ENCODE measurements around the gene CRYAB. TPM values are rescaled to one million over a fixed set of nuclear protein-coding genes. Genes with fewer than 3 reads are reported as not detected.
"Not testable (repeated sequence)": the region's sequence is repeated elsewhere in the genome, so short reads cannot be mapped to it uniquely, and the experiment has no call there.

Gene CRYAB
- total RNA-seq, 1 experiment from 2014 or later: not detected

DNA sequence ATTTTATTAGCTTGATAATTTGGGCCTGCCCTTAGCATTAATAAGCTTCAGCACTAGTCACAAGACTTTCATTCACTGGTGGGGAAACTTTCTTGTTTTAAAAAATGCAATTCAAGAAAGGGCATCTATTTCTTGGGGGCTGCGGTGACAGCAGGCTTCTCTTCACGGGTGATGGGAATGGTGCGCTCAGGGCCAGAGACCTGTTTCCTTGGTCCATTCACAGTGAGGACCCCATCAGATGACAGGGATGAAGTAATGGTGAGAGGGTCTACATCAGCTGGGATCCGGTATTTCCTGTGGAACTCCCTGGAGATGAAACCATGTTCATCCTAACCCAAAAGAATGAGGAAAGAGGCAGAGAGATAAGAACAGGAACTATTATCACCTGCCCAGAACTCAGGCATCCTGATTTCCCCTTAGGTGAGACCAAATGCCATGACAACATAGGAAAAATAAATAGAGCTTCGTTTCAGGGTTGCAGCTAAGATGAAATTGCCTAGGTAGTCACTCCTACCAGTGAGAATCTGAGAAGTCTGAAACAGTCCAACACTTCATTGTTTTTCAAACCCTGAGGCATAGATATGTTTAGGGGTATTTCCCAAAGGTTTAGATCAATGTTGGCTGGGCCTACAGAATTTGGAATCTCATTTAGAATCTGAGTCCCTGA is 2.8 kb downstream of the CRYAB start:
- DNase-seq (ENCODE audit: low spot score): no peak

DNA sequence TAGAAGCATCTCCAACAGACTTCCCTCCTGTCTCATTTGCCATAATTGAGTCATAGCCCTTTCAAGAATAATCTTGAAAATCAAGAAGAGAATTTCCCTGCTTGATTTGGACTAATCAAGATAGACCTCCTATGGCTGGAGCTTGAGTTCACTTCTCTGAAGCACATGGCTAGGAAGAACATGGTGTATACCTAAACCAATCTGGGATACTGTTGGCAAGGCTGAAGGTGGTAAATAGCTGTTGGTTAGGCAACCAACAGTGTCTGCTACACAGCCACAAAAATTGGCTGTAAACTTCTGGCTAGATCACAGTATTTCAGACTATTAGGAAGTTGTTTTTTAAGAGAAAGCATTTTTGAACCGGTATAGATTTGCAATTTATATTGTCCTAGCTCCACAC is 4.9 kb downstream of the CRYAB start:
- no peak for DNase-seq (ENCODE audit: low spot score)

DNA sequence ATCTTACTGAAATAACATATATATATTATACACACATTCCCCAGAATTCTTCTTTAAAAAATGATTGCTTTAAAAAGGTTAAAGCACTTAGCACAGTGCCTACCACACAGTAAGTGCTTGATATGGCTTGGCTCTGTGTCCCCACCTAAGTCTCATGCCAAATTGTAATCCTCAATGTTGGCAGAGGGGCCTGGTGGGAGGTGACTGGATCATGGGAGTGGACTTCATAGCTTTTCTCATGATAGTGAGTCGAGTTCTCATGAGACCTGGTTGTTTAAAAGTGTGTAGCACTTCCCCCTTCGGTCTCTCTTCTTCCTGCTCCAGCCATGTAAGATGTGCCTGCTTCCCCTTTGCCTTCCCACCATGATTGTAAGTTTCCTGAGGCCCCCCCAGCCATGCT is 6.2 kb downstream of the CRYAB start:
- no peak for DNase-seq (ENCODE audit: low spot score)

DNA sequence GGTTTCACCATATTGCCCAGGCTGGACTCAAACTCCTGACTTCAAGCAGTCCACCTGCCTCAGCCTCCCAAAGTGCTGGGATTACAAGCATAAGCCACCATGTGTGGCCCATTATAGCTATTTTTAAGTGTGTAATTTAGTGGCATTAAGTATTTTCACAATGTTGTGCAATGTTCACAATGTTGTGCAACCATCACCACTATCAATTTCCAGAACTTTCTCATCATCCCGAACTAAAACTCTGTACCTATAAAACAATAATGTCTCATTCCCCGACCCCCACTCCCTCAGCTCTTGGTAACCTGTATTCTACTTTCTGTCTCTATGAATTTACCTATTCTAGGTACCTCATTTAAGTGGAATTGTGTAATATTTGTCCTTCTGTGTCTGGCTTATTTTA is 24.7 kb downstream of the CRYAB start:
- DNase-seq (ENCODE audit: low spot score): no peak

DNA sequence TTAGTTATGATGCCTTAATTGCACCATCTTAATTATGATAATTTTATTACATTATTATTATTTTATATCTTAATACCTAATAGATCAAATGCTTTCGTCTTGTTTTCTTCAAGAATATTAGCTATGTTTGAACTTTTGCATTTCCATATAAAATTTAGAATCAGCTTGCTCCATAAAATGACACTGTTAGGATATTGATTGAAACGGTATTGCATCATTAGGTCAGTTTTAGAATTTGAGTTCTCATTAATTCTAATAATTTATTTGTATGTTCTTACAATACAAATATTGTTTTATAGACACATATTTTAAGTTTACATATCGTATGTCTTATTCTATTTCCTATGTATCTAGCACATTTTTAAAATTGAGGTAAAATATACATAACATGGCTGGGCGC is 25.5 kb downstream of the CRYAB start:
- DNase-seq (ENCODE audit: low spot score): no peak

DNA sequence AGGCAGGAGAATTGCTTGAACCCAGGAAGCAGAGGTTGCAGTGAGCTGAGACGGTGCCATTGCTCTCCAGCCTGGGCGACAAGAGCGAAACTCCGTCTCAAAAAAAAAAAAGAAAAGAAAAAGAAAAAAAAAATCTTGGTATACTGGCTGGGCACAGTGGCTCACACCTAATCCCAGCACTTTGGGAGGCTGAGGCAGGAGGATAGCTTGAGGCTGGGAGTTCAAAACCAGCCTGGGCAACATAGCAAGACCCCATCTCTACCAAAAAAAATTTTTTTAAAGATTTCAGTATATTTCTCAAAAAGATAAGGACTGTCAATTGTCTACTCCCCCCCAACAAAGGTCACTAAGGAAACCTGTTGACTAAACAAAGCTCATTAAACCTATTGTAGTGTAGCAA is 26.5 kb downstream of the CRYAB start:
- not testable (repeated sequence) for DNase-seq (ENCODE audit: low spot score)

DNA sequence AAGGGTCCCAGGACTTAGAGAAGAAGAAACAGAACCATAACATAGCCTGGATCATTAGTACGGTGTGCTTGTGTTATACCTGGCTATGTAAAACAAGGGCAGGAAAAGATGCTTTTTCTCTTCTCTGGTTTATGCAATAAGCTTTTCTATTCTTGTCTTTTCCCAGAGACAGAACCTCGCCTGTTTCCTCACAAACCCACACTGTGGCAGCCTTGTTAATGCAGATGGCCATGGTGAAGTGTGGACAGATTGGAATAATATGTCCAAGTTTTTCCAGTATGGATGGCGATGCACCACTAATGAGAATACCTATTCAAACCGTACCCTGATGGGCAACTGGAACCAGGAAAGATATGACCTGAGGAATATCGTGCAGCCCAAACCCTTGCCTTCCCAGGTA is 29.4 kb downstream of the CRYAB start:
- DNase-seq (ENCODE audit: low spot score): no peak

DNA sequence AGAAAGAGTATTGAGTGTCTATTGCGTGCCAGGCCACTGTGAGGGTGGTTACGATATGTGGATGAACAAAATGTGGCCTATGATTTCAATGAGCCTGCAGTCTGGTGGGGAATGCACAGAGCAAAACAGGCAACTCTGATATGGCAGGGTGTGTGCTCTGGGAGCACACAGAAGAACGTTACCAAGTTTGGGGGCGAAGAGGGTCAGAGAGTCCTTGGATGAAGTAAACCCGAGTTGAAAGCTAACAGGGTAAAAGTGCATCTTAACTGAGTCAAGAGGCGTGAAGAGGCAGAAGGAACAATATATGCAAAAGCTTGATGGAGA is 32.0 kb downstream of the CRYAB start:
- no peak for DNase-seq (ENCODE audit: low spot score)

DNA sequence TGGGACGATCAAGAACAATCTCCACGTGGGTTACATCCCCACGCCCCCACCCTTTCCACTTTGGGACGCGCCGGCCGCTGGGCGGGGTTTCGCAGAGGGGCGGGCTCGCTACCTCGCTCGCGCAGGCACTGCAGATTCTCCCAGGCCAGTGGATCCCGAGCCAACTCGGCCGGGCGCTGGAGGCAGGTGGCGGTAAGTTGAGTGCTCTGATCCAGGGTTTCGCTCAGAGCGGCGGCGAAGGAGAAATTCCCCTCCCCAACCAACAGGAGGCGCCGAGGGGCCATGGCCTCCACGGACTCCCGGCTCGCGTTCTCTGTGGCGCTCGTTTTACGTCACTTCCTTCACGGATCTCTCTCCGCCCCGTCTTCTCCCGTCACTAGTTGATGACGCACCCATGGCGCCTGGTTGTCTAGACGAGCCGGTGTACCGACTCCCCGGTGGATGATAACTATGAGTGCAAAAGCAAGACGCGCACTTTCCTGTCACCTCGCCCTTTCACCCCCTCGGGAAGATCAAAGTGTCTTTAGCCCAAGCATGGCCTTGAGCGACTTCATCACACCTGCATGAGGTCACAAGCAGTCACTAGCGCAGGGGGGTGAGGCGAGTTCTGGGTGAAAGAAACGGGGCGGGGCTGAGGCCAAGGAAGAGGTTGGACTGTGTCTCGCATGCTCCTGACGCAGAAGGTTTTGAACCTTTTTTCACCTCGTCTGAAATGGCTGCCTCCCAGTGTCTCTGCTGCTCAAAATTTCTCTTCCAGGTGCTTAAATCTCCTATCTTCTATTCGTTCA is 32.5 kb downstream of the CRYAB start, which contains the start of the genes CFAP68 and FDXACB1:
Gene CFAP68, plus strand, starts transcription at position 693 of the 788 bp plus-strand sequence. Its CDS starts 20 bp downstream, at position 713.
Gene FDXACB1, minus strand, starts transcription at position 317 of the 788 bp plus-strand sequence. Its CDS starts 33 bp downstream, at position 284.
- DNase-seq (ENCODE audit: low spot score): peak; percentile 88

DNA sequence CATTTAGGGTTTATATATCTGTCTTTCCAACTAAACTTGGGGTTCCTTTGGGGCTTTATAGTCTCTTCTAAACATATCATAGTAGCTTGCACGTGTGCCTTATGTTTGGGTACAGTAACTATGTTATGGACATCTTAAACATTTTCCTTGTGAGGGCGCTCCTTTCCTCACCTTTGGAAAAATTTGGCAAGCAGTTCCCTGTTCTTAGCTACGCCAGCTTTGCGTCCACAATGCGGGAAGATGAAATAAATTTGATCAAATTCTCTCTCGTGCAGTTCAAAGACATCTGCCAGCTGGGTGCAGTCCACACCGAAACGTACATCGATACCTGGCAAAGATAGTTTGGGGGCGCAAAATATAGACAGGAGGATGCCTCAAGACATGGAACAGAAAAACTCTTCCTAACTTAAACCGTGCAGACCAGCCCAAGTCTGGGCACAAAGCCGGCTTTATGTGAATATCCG is 33.2 kb downstream of the CRYAB start:
- DNase-seq (ENCODE audit: low spot score): peak; percentile 18

DNA sequence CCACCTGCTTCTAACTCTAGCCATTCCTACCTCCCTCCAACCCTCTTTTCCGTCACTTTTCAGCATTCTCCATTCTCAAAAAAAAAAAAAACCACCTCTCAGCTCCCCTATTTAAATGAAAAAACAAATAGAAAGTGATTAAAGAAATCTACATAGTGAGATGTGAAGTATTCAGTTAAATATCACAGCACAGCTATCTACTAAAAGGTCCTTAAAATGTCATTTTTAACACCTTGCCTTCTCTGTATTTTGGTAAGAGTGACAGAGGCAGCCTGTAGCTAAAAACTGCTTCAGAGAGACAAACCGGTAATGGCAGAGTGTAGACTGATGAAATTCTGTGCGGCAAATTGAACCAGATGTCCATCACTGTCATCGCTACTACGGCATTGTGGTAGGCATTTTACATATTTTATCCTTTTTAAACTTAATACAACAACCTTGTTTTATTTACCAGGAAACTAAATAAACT is 39.8 kb downstream of the CRYAB start:
- DNase-seq (ENCODE audit: low spot score): no peak

DNA sequence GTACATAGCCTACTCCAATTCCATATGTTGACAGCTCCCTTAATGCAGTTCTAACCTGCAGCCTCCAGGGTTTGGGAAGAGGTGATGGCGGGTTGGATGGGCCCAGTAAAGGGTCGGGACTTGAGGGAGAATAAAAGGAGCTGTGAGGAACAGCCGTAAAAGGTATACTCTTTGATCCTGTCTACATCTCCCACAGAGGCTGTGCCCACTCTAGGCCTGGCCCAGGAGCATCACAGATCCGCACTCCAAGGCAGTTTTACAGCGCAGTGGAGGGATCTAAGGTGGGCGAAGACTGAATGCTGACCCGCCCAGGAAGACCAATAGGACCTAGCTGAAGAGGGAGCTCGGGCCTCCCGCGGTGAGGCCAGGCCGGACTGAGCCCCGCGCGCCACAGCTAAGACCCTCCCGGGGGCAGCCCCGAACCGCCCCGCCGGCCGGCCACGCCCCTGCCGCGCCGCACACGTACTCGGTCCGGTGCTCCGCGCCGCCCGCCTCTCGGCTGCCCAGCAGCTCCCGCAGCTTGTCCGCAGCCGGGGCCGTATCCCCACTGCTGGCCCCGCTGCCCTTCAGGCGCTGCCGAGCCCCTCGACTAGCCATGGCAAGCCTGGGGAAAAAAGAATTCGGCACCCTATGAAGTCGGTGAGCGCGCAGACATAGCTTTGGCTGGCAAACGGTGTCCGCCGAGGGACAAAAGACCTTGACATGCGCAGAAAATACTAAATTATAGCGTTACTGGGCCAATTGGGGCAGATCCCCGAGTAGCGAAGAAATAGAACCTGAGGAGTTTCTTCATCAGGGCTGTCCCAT is 40.5 kb downstream of the CRYAB start, which contains the start of gene ALG9:
Gene ALG9, minus strand, starts transcription at position 696 of the 807 bp plus-strand sequence. Its CDS starts 99 bp downstream, at position 597.
- DNase-seq (ENCODE audit: low spot score): peak; percentile 31

DNA sequence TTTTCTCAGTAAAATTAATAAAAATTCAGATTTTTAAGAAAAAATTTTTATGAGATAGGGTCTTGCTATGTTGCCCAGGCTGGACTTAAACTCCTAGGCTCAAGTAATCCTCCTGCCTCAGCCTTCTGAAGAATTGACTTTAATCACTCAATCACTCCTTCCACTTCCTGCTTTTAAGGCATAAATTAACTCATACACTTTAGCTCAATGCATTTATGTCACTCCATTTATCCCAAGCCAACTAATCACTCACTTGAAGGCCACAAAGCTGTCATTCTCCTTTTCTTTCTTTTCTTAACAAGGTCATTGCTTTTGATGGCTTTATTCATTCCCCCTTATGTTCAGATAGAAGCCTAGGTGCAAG is 41.1 kb downstream of the CRYAB start:
- DNase-seq (ENCODE audit: low spot score): no peak

DNA sequence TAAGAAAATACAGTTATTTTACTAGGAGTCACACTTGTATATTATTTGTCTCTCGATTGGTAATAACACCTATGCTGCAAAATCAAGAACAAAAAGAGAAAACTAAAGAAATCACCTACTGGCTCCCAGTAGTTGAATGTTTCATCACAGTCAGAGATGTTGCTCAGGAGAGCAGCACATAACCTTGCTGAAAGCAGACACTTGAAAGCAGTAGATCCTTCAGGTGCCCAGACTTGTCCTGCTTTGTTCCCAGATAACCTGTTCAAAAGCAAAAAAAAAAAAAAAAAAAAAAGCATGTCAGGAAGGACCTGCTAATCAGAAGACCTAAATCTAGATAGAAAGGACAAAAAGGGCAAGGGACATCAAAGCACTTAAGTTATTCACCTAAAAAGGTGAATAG is 41.5 kb downstream of the CRYAB start:
- no peak for DNase-seq (ENCODE audit: low spot score)

DNA sequence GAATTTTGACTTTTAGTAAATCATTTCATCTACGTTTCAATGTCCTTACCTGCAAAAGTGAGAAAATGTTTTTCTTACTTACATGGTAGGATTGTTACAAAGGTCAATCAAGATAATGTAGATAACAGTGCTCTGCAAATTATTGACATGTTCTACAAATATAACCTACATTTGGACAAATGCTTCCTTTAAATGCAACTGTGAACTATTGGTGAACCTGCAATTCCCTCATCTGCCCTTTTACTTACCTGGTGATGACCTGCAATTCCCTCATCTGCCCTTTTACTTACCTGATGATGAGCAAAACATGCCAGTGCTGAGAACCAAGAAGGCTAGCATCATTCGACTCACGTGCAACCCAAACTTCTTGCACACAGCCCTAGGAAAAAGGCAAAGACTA is 51.3 kb downstream of the CRYAB start:
- DNase-seq (ENCODE audit: low spot score): no peak

Other genes starting within 250 kb of the CRYAB start
- gene PPP2R1B, start 145.4 kb downstream of the CRYAB start, total RNA-seq (2014; rRNA removed; shearing (Covaris generic)): 32.1 and 34.4 TPM in 2 replicates
- gene ALG9, start 40.2 kb downstream of the CRYAB start, total RNA-seq (2014; rRNA removed; shearing (Covaris generic)): 20.2 and 24.7 TPM in 2 replicates
- gene FDXACB1, start 32.6 kb downstream of the CRYAB start, total RNA-seq (2014; rRNA removed; shearing (Covaris generic)): 1.5 and 3.4 TPM in 2 replicates
- 15.0 and 16.6 TPM in 2 replicates for gene CFAP68, start 32.2 kb downstream of the CRYAB start, total RNA-seq (2014; rRNA removed; shearing (Covaris generic))
- not detected in 2 replicates for gene HSPB2, start 964 bp upstream of the CRYAB start, total RNA-seq (2014; rRNA removed; shearing (Covaris generic))
- gene C11orf52, start 7.1 kb upstream of the CRYAB start, total RNA-seq (2014; rRNA removed; shearing (Covaris generic)): not detected in 2 replicates
- 6.2 and 6.9 TPM in 2 replicates for gene DIXDC1, start 25.6 kb upstream of the CRYAB start, total RNA-seq (2014; rRNA removed; shearing (Covaris generic))
- gene DLAT, start 113.6 kb upstream of the CRYAB start, total RNA-seq (2014; rRNA removed; shearing (Covaris generic)): 35.1 and 40.6 TPM in 2 replicates
- gene PIH1D2, start 162.2 kb upstream of the CRYAB start, total RNA-seq (2014; rRNA removed; shearing (Covaris generic)): 3.3 and 3.4 TPM in 2 replicates
- gene NKAPD1, start 162.5 kb upstream of the CRYAB start, total RNA-seq (2014; rRNA removed; shearing (Covaris generic)): 18.3 and 19.0 TPM in 2 replicates
- 56.7 and 61.3 TPM in 2 replicates for gene TIMM8B, start 175.0 kb upstream of the CRYAB start, total RNA-seq (2014; rRNA removed; shearing (Covaris generic))
- 109 and 124 TPM in 2 replicates for gene SDHD, start 175.1 kb upstream of the CRYAB start, total RNA-seq (2014; rRNA removed; shearing (Covaris generic))